HepG2 (cell line): ENCODE measurements around the gene AKT3. TPM values are rescaled to one million over a fixed set of nuclear protein-coding genes. Genes with fewer than 3 reads are reported as not detected.

Experiments
- ATAC-seq: fragments of 200-7000 bp; cut with Tn5 transposase; 3 replicates; pipeline ENCODE4 v1.9.1; 2020; ENCODE audit warnings: mild to moderate bottlenecking, moderate library complexity
- BruUV-seq: library from RNA; stranded (reverse); fragments of 400-500 nt; replicated peaks from 2 replicates; lab custom pipeline; 2021; lab: Mats Ljungman, UMichigan
- CTCF ChIA-PET: fragments of 300-600 bp; formaldehyde crosslinking; extraction: SDS; loops from one replicate; lab custom pipeline; 2021; ENCODE audit warnings: low total read pairs, inconsistent platforms, low intra/inter-chr PET ratio; lab: Yijun Ruan, JAX
- POLR2A ChIA-PET: fragments of 350-600 bp; sonication (Branson Sonifier 250); formaldehyde crosslinking; loops from one replicate; lab custom pipeline; 2020; ENCODE audit warnings: antibody characterized with exemption, inconsistent platforms; lab: Yijun Ruan, JAX
- DNase-seq: peaks from one replicate; pipeline ENCODE4 v3.0.0-alpha.2; 2015; ENCODE audit warnings: low spot score
- FAIRE-seq: peaks from 3 replicates; lab custom pipeline; 2011; peaks lifted over from hg19 to GRCh38; lab: Jason Lieb, UNC
- H2AFZ ChIP-seq: one replicate; pipeline ENCODE4 v1.6.1; 2011; ENCODE audit warnings: low read length, inconsistent platforms
- H3K27ac ChIP-seq: fragments of 300-600 bp; 3 replicates; pipeline ENCODE4 v1.8.0; 2011; ENCODE audit warnings: mixed run types, mild to moderate bottlenecking, mixed read lengths, low read length, inconsistent platforms; ENCODE audit not compliant: insufficient read depth; ENCODE audit errors: extremely low read length
- H3K27me3 ChIP-seq, 2 experiments: fragments of 200-600 bp in 1 of 2; 2 replicates in 1 of 2; 3 replicates in 1 of 2; pipeline versions ENCODE4 v1.6.0 to v1.8.0; 2011; ENCODE audit warnings: low read length in 2 of 2, mild to moderate bottlenecking in 2 of 2, moderate library complexity in 2 of 2, inconsistent platforms in 1 of 2; ENCODE audit not compliant: insufficient read depth in 2 of 2, control insufficient read depth in 1 of 2
- H3K36me3 ChIP-seq, 2 experiments: fragments of 200-600 bp in 1 of 2; replicated peaks in 1 of 2; 2 replicates in 1 of 2; 3 replicates in 1 of 2; pipeline versions ENCODE4 v1.5.1 to v1.8.0; 2011; ENCODE audit warnings: low read length in 2 of 2, inconsistent platforms in 1 of 2; ENCODE audit not compliant: insufficient read depth in 2 of 2, control insufficient read depth in 1 of 2
- H3K4me1 ChIP-seq: 2 replicates; pipeline ENCODE4 v1.5.1; 2012; ENCODE audit warnings: low read length, inconsistent platforms; ENCODE audit not compliant: insufficient read depth
- H3K4me2 ChIP-seq: 2 replicates; pipeline ENCODE4 v1.6.0; 2011; ENCODE audit warnings: low read depth, low read length, inconsistent platforms
- H3K4me3 ChIP-seq, 3 experiments: fragments of 200-600 bp in 1 of 3; sonication (generic), shearing (Covaris generic) in 1 of 3; replicated peaks in 1 of 3; 2 replicates each; pipeline ENCODE4 v1.5.1; 2011 to 2016; ENCODE audit warnings: low read length in 3 of 3, inconsistent platforms in 2 of 3, low read depth in 2 of 3, mild to moderate bottlenecking in 2 of 3, control low read depth in 1 of 3, mixed read lengths in 1 of 3; ENCODE audit not compliant: insufficient read depth in 1 of 3
- H3K79me2 ChIP-seq: one replicate; pipeline ENCODE4 v1.6.1; 2011; ENCODE audit warnings: low read length, inconsistent platforms; ENCODE audit not compliant: insufficient read depth
- H3K9ac ChIP-seq: 2 replicates; pipeline ENCODE4 v1.6.0; 2011; ENCODE audit warnings: mild to moderate bottlenecking, low read depth, low read length, inconsistent platforms; ENCODE audit not compliant: insufficient read depth
- H3K9me3 ChIP-seq: 2 replicates; pipeline ENCODE4 v1.5.1; 2012; ENCODE audit warnings: mild to moderate bottlenecking, low read length
- H4K20me1 ChIP-seq: 2 replicates; pipeline ENCODE4 v1.6.0; 2011; ENCODE audit warnings: inconsistent platforms, mild to moderate bottlenecking, low read length, moderate library complexity; ENCODE audit not compliant: insufficient read depth
- ASH2L ChIP-seq: fragments of 300-600, 200-600 bp; sonication (generic); IDR thresholded peaks from 2 replicates; pipeline ENCODE4 v1.7.0; 2017; ENCODE audit warnings: low read depth, mild to moderate bottlenecking, moderate library complexity, mixed read lengths, low read length; ENCODE audit not compliant: insufficient read length
- FOXM1 ChIP-seq: sonication (generic); formaldehyde crosslinking; IDR thresholded peaks from 2 replicates; pipeline ENCODE4 v1.5.0; 2020; ENCODE audit warnings: missing genetic modification reagents
- MAFG ChIP-seq: sonication (generic); formaldehyde crosslinking; IDR thresholded peaks from 2 replicates; pipeline ENCODE4 v1.5.1; 2020; ENCODE audit warnings: mild to moderate bottlenecking, missing genetic modification reagents
- MED1 ChIP-seq: sonication (generic); formaldehyde crosslinking; IDR thresholded peaks from 2 replicates; pipeline ENCODE4 v1.4.0; 2020; ENCODE audit warnings: missing genetic modification reagents
- RELA ChIP-seq: sonication (generic); formaldehyde crosslinking; IDR thresholded peaks from 2 replicates; pipeline ENCODE4 v1.4.0; 2020; ENCODE audit warnings: missing genetic modification reagents
- SMAD3 ChIP-seq: sonication (generic); formaldehyde crosslinking; IDR thresholded peaks from 2 replicates; pipeline ENCODE4 v1.4.0; 2020; ENCODE audit warnings: missing genetic modification reagents
- TBX3 ChIP-seq: fragments of 450-650 bp; IDR thresholded peaks from 2 replicates; pipeline ENCODE4 v1.6.1; 2017; ENCODE audit warnings: antibody characterized with exemption, mild to moderate bottlenecking, inconsistent platforms, borderline replicate concordance
- ZNF703 ChIP-seq: sonication (generic); formaldehyde crosslinking; IDR thresholded peaks from 2 replicates; pipeline ENCODE4 v1.5.1; 2020; ENCODE audit warnings: missing genetic modification reagents, mild to moderate bottlenecking, moderate library complexity, borderline replicate concordance
- ZNF747 ChIP-seq: sonication (generic); formaldehyde crosslinking; IDR thresholded peaks from 2 replicates; pipeline ENCODE4 v1.8.1; 2023; ENCODE audit warnings: missing genetic modification reagents, mild to moderate bottlenecking, borderline replicate concordance
- ZNF761 ChIP-seq: sonication (generic); formaldehyde crosslinking; conservative IDR thresholded peaks from 2 replicates; pipeline ENCODE4 v1.4.0; 2020; ENCODE audit warnings: mild to moderate bottlenecking, missing genetic modification reagents
- ZNF772 ChIP-seq: sonication (generic); formaldehyde crosslinking; IDR thresholded peaks from 2 replicates; pipeline ENCODE4 v1.5.0; 2020; ENCODE audit warnings: mild to moderate bottlenecking, missing genetic modification reagents
- WGBS: methylation state at CpG from one replicate; pipeline ENCODE4 v1.1.6; 2017; ENCODE audit warnings: low lambda C conversion rate; 5-methylcytosine and 5-hydroxymethylcytosine counted together
- in situ Hi-C: cut with HindIII; loops from 2 replicates; pipeline ENCODE4 v1.10.0; 2017; ENCODE audit warnings: low pct_unique_long_range_greater_than_20kb; ENCODE audit not compliant: extremely low pct_ligation_motif_present
- intact Hi-C: fragments of 100-400 bp; cut with micrococcal nuclease; formaldehyde crosslinking; loops from one replicate; pipeline ENCODE4 v1.10.0; 2022; ENCODE audit not compliant: unreplicated experiment
- polyA plus RNA-seq, 8 experiments: library from polyadenylated mRNA; depleted of rRNA in 3 of 8; stranded (reverse) in 7 of 8; unstranded in 1 of 8; fragments of >200 nt; fragmentation: Illumina TruSeq in 4 of 8; extraction: Trizol in 4 of 8; gene quantifications; 2 replicates each; pipeline versions ENCODE4 v1.2.1 to v1.2.3, GENCODE V29; 2011 to 2016; ENCODE audit warnings: low read depth in 4 of 8, missing spikeins in 1 of 8, mixed read lengths in 1 of 8; ENCODE audit not compliant: insufficient read depth in 1 of 8
- total RNA-seq, 5 experiments: library from RNA; depleted of rRNA; stranded (reverse); fragments of >200 nt; fragmentation: Illumina TruSeq; extraction: Trizol; gene quantifications; 2 replicates each; pipeline ENCODE4 v1.2.3, GENCODE V29; 2016; ENCODE audit warnings: low read depth in 1 of 5
- TF ChIP-seq, protein P1 (sequence below): sonication (generic); formaldehyde crosslinking; IDR thresholded peaks from 2 replicates; pipeline ENCODE4 v1.4.0; 2020; ENCODE audit warnings: missing genetic modification reagents
- TF ChIP-seq, protein P2 (sequence below): sonication (generic); formaldehyde crosslinking; IDR thresholded peaks from 2 replicates; pipeline ENCODE4 v1.8.1; 2023; ENCODE audit warnings: missing genetic modification reagents, mild to moderate bottlenecking, borderline replicate concordance
- TF ChIP-seq, protein P3 (sequence below): sonication (generic); formaldehyde crosslinking; IDR thresholded peaks from 2 replicates; pipeline ENCODE4 v1.5.0; 2020; ENCODE audit warnings: missing genetic modification reagents
- TF ChIP-seq, protein P4 (sequence below): sonication (generic); formaldehyde crosslinking; IDR thresholded peaks from 2 replicates; pipeline ENCODE4 v1.4.0; 2020; ENCODE audit warnings: missing genetic modification reagents

Gene AKT3
- total and polyA plus RNA-seq, 2 of the 13 experiments (the other 11 are each of a cell fraction or from before 2014, with no cell fraction given) = 0.07 TPM

DNA sequence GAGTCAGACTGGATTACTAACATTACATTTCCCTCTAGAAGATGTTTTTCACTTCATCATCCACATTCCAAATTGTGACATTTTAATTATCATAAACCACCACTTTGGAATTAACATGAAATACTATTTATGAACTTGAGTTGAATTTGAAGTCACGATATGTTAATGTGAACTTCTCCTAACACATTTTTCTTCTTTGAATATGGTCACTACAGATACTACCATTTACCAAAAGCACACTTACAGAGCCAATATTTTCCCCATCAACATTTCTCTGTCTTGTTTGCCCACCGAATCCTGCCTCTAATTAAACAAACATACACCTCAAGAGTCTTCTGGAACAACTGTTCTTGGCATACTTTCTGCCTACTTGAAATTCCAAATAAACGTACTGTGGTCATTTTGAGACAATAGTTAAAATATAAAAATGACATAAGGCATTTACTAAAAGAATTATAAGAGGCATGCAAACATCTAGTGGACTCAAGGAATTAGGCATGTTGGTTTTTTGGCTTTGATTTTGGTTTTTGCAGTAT is 177.4 kb downstream of the AKT3 start:
- no peak for DNase-seq
- in situ Hi-C loops = no loop called here
- CTCF ChIA-PET = no interaction called here
- Histone ChIP-seq H3K4me1 (no peaks in the 10 kb centered on the region), H4K20me1 (no peaks in the 10 kb centered on the region), H3K9me3 (no peaks in the 10 kb centered on the region), H3K4me3 (no peak overlapping the region), H3K4me2 (no peak overlapping the region), H3K9ac (no peak overlapping the region), H3K79me2 (no peaks in the 10 kb centered on the region), H2AFZ (no peak overlapping the region), H3K27me3 (no peaks in the 10 kb centered on the region), H3K27ac (no peak overlapping the region), H3K36me3 (no peaks in the 10 kb centered on the region)
- 3% methylated on average over 3 of the region's 3 CpGs for WGBS
- intact Hi-C loops = no loop called here
- no TSS peak for BruUV-seq
- FAIRE-seq = no peak
- POLR2A ChIA-PET = no interaction called here
- ATAC-seq = no peak
- no peak for TF ChIP-seq ZNF761 (CRISPR knock-in tag)
- no peak for TF ChIP-seq ZNF747 (CRISPR knock-in tag)
- TF ChIP-seq SMAD3 = no peak
- TF ChIP-seq, protein P1, sequence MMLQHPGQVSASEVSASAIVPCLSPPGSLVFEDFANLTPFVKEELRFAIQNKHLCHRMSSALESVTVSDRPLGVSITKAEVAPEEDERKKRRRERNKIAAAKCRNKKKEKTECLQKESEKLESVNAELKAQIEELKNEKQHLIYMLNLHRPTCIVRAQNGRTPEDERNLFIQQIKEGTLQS = no peak
- TF ChIP-seq ZNF703 (CRISPR knock-in tag) = no peak
- no peak for TF ChIP-seq ZNF772
- no peak for TF ChIP-seq FOXM1

DNA sequence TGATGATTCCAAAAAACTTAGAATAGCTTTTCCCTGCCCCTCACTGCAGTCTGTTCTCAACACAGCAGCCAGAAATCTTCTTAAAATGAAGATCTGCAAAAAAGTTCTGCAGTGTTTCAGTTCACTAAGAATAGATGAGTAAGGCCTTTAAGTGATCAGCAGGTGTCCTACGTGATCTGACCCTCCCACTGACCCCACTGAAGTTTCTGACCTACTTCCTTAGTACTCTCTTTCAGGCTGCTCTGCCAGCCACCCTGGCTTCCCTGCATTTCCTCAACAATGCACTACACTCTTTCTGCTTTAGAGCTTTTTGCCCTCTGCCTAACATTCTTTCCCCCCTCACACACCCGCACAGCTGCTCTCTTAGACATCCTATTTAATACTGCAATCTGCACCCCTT is 182.5 kb downstream of the AKT3 start:
- TF ChIP-seq MAFG (CRISPR knock-in tag) (no peak), MED1 (CRISPR knock-in tag) (no peak), RELA (no peak), ZNF772 (no peak), TBX3 (no peak), ASH2L (no peak)
- TF ChIP-seq, protein P2, sequence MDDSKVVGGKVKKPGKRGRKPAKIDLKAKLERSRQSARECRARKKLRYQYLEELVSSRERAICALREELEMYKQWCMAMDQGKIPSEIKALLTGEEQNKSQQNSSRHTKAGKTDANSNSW (CRISPR knock-in tag) = no peak
- TF ChIP-seq, protein P3, sequence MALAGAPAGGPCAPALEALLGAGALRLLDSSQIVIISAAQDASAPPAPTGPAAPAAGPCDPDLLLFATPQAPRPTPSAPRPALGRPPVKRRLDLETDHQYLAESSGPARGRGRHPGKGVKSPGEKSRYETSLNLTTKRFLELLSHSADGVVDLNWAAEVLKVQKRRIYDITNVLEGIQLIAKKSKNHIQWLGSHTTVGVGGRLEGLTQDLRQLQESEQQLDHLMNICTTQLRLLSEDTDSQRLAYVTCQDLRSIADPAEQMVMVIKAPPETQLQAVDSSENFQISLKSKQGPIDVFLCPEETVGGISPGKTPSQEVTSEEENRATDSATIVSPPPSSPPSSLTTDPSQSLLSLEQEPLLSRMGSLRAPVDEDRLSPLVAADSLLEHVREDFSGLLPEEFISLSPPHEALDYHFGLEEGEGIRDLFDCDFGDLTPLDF (CRISPR knock-in tag) = no peak
- TF ChIP-seq, protein P4, sequence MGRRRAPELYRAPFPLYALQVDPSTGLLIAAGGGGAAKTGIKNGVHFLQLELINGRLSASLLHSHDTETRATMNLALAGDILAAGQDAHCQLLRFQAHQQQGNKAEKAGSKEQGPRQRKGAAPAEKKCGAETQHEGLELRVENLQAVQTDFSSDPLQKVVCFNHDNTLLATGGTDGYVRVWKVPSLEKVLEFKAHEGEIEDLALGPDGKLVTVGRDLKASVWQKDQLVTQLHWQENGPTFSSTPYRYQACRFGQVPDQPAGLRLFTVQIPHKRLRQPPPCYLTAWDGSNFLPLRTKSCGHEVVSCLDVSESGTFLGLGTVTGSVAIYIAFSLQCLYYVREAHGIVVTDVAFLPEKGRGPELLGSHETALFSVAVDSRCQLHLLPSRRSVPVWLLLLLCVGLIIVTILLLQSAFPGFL (CRISPR knock-in tag) = no peak
- Histone ChIP-seq H2AFZ (no peak overlapping the region), H3K79me2 (no peaks in the 10 kb centered on the region), H3K9me3 (no peaks in the 10 kb centered on the region), H3K4me2 (no peak overlapping the region), H3K27me3 (no peaks in the 10 kb centered on the region), H3K4me3 (no peak overlapping the region), H3K4me1 (no peaks in the 10 kb centered on the region), H3K36me3 (no peaks in the 10 kb centered on the region), H4K20me1 (no peaks in the 10 kb centered on the region), H3K27ac (no peak overlapping the region), H3K9ac (no peak overlapping the region)
- in situ Hi-C loops (no loop called here), intact Hi-C loops (no loop called here)
- WGBS = 7% methylated on average over 2 of the region's 2 CpGs
- ChIA-PET POLR2A (no interaction called here), CTCF (no interaction called here)
- FAIRE-seq (no peak), ATAC-seq (no peak), DNase-seq (no peak)
- BruUV-seq = no TSS peak
